Small intestine (tissue), 7 donors: Measurements from ENCODE around the gene TPD52L2. TPM values are rescaled to one million over a fixed set of nuclear protein-coding genes. Genes with fewer than 3 reads are reported as not detected.

ENCODE experiments used
- DNase-seq, 2 donors: peaks; one replicate each; pipeline versions ENCODE4 v3.0.0 to v3.0.0-alpha.2; 2013
- FAIRE-seq: peaks from 2 replicates; lab custom pipeline; 2012; peaks lifted over from hg19 to GRCh38; lab: Jason Lieb, UNC
- H3K27ac ChIP-seq, 3 donors: one replicate each; pipeline ENCODE4 v1.5.1; 2013; ENCODE audit warnings: low read length in 2 of 3, mild to moderate bottlenecking in 2 of 3, control low read depth in 1 of 3, inconsistent platforms in 1 of 3, low read depth in 1 of 3, moderate library complexity in 1 of 3
- H3K27me3 ChIP-seq, 3 donors: one replicate each; pipeline ENCODE4 v1.6.1; 2013; ENCODE audit warnings: low read length in 3 of 3, inconsistent platforms in 1 of 3; ENCODE audit not compliant: control insufficient read depth in 3 of 3, insufficient read depth in 3 of 3
- H3K36me3 ChIP-seq, 3 donors: one replicate each; pipeline ENCODE4 v1.6.1; 2013; ENCODE audit warnings: low read length in 3 of 3, inconsistent platforms in 1 of 3, low read depth in 1 of 3, mild to moderate bottlenecking in 1 of 3, moderate library complexity in 1 of 3; ENCODE audit not compliant: control insufficient read depth in 3 of 3, insufficient read depth in 2 of 3
- H3K4me1 ChIP-seq, 3 donors: one replicate each; pipeline ENCODE4 v1.6.1; 2013; ENCODE audit warnings: low read length in 2 of 3, inconsistent platforms in 1 of 3, low read depth in 1 of 3, mild to moderate bottlenecking in 1 of 3, moderate library complexity in 1 of 3; ENCODE audit not compliant: control insufficient read depth in 3 of 3, insufficient read depth in 2 of 3
- H3K4me3 ChIP-seq, 3 donors: one replicate each; pipeline ENCODE4 v1.5.1; 2013; ENCODE audit warnings: low read length in 3 of 3, control low read depth in 1 of 3, inconsistent platforms in 1 of 3, low read depth in 1 of 3, mild to moderate bottlenecking in 1 of 3, moderate library complexity in 1 of 3
- H3K9me3 ChIP-seq, 2 donors: one replicate each; pipeline ENCODE4 v1.6.1; 2013; ENCODE audit warnings: low read depth in 1 of 2, low read length in 1 of 2; ENCODE audit not compliant: control insufficient read depth in 2 of 2, insufficient read depth in 1 of 2
- WGBS, 3 donors: extraction: QIAGEN DNeasy Blood & Tissue Kit; methylation state at CpG; one replicate each; pipeline ENCODE4 v1.1.7; 2013; 5-methylcytosine and 5-hydroxymethylcytosine counted together
- polyA plus RNA-seq, 4 donors: library from polyadenylated mRNA; stranded (reverse) in 3 of 4; unstranded in 1 of 4; fragments of 200-250 nt in 3 of 4; fragments of 120-200 nt in 1 of 4; gene quantifications; one replicate each; pipeline versions ENCODE4 v1.2.1 to v1.2.3, GENCODE V29; 2013
- donor health status: healthy with polysubstance abuse.
- donor health status: control.
- donor health status: control.
- donor health status: Bipolar disorder and iron deficiency.
- donor health status: healthy.

Gene TPD52L2
- polyA plus RNA-seq, 4 donors = 65.6 to 87.7 (median 70.0) TPM

DNA sequence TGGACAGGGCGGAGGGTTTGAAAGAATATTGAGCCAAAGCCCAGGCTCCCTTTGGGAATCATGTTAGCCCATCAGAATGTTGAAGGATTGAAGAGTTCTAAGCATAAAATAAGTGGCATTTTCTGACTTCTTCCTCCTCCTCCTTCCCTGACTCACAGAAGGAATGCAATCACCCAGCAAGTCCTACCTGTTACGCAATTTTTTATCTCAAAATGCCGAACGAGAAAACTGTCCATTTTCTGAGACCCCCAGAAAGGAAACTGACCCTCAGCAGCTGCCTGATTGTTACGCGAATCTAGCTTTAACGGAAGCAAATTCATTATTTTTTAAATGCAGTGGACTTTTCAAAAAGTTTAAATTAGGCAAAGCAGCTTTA is 25.1 kb downstream of the TPD52L2 start:
- no peak overlapping the region for H3K4me3 ChIP-seq
- H3K9me3 ChIP-seq = no peaks in the 10 kb centered on the region
- H3K27ac ChIP-seq = peak overlapping the region in 2 of 3 donors; percentile 61 to 94
- DNase-seq (peak in 1 of 2 donors; percentile 31), FAIRE-seq (no peak)
- no peaks in the 10 kb centered on the region for H3K27me3 ChIP-seq
- H3K36me3 ChIP-seq = peaks cover 4 to 62% (median 12%) of the 10 kb centered on the region in 3 donors
- 47 to 77% (median 59%) methylated on average over 7 of the region's 7 CpGs for WGBS, 3 donors
- H3K4me1 ChIP-seq = peaks cover 3 to 11% (median 6%) of the 10 kb centered on the region in 3 donors

DNA sequence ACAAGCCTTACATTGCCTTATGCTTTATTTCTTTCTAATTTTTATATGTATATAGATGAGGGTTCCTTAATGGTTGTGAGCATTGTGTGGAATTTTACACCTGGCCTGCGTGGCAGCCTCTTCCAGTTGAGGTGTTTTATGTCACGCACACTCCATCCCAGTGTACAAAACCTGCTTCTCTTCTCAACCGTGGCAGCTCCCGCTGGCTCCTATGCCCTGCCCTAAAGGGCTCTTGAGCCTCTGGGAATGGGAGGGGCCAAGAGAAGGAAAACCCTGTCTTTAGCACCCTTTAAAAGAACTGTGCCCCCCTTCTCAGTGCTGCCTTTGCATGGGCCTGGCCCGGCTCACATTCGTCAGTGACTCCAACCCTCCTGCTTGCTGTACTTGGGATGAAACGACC is 25.5 kb downstream of the TPD52L2 start:
- Histone ChIP-seq H3K4me1 (peaks cover 3 to 11% (median 6%) of the 10 kb centered on the region in 3 donors), H3K36me3 (peaks cover 4 to 58% (median 12%) of the 10 kb centered on the region in 3 donors), H3K27me3 (no peaks in the 10 kb centered on the region), H3K27ac (peak overlapping the region in 2 of 3 donors; percentile 90 to 94), H3K4me3 (no peak overlapping the region), H3K9me3 (no peaks in the 10 kb centered on the region)
- no peak for FAIRE-seq
- DNase-seq = peak in 1 of 2 donors; percentile 66
- WGBS, 3 donors = 6 to 67% (median 49%) methylated on average over 7 of the region's 7 CpGs

DNA sequence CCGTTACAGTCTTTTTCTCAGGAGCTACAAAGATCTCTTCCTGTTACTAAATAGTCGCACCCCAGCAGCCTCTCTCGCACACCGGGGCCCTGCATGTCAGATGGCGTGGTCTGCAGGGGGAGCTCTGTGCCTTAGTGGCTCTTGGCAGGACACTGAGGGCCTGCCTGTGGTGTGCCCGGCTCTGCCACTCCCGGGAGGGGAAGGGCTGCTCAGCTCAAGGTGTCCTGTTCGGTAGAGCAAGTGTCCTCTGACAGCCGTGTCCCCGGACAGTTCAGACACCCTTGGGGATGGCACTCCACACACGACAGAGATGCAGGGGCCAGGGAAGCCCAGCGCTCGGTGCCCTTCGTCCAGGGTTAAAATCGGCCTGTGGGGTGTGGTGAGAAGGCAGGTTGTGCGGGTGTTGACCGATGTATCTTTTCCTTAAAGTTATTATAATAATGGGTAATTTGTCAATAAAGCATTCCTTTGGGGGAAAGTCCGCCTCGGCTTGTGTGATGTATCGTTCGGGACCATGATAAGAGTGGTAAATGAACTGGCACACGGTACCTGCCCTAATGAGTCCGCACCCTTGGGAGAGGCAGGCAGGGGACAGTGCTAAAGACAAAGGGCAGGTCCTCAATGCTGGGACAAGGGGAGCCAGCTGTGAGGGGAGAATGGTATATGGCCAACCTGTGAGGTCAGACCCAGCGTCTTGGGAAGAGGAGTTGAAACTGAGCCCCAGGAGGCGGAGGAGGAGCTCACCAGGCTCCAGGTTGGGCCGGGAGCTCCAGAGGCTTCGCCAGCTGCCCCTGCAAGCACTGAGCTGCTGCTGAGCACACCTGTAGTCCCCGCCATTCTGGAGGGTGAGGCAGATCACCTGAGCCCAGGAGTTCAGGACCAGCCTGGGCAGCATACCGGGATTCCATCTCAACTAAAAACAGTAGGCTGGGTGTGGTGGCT is 26.3 kb downstream of the TPD52L2 start:
- peaks cover 4 to 52% (median 8%) of the 10 kb centered on the region in 3 donors for H3K36me3 ChIP-seq
- WGBS, 3 donors = 26 to 65% (median 53%) methylated on average over 29 of the region's 29 CpGs
- DNase-seq (peak in 1 of 2 donors; percentile 98), FAIRE-seq (no peak)
- no peaks in the 10 kb centered on the region for H3K27me3 ChIP-seq
- H3K4me1 ChIP-seq = peaks cover 4 to 11% (median 6%) of the 10 kb centered on the region in 3 donors
- peak overlapping the region in 2 of 3 donors; percentile 90 to 94 for H3K27ac ChIP-seq
- H3K9me3 ChIP-seq = no peaks in the 10 kb centered on the region
- H3K4me3 ChIP-seq = no peak overlapping the region

DNA sequence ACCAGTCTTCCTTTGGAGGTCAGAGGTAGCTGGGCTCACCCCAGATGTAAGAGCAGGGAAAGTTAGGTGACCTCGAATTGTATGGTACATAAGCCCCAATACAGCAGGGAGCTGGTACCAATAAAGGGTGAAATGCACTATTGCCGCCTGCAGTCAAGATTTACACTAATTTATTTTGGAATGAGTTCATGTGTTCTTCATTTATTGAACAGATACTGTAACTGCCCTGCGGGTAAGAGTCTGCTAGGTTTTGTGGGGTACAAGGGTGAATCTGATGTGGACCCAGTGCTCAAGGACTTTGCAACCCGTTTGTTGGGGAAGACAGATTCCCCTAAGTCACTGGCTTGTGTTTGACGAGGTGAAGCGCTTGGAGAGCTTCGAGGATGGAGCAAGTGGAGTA is 27.3 kb downstream of the TPD52L2 start:
- Histone ChIP-seq H3K27ac (peak overlapping the region in 2 of 3 donors; percentile 90 to 94), H3K36me3 (peaks cover 2 to 46% (median 6%) of the 10 kb centered on the region in 3 donors), H3K4me3 (no peak overlapping the region), H3K27me3 (no peaks in the 10 kb centered on the region), H3K9me3 (no peaks in the 10 kb centered on the region), H3K4me1 (peaks cover 7 to 13% (median 11%) of the 10 kb centered on the region in 3 donors)
- DNase-seq = no peak
- 69 to 83% (median 74%) methylated on average over 7 of the region's 7 CpGs for WGBS, 3 donors
- FAIRE-seq = no peak

DNA sequence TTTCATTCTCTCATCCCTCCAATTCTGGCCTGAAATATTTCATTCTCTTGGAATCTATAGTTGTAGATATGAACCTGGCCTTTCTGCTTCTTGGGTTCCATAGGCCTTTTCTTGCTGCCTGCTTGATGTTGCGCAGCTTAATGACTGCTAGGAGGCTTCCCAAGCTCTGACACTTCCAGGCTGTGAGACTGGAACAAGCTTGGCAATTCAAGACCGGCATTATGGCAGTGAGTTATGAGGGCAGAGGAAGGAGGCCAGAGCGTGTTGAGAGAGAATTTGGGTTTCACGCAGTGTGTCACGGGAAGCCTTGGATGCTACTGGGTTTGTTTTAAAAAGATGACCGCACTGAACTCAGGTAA is 28.9 kb downstream of the TPD52L2 start:
- Histone ChIP-seq H3K36me3 (peaks cover 2 to 41% (median 4%) of the 10 kb centered on the region in 3 donors), H3K27me3 (no peaks in the 10 kb centered on the region), H3K27ac (peak overlapping the region in 2 of 3 donors; percentile 47 to 74), H3K4me3 (peak overlapping the region in 1 of 3 donors; percentile 51), H3K4me1 (peaks cover 4 to 20% (median 11%) of the 10 kb centered on the region in 3 donors), H3K9me3 (no peaks in the 10 kb centered on the region)
- WGBS, 3 donors = 18 to 31% (median 25%) methylated on average over 6 of the region's 6 CpGs
- DNase-seq = no peak
- no peak for FAIRE-seq

DNA sequence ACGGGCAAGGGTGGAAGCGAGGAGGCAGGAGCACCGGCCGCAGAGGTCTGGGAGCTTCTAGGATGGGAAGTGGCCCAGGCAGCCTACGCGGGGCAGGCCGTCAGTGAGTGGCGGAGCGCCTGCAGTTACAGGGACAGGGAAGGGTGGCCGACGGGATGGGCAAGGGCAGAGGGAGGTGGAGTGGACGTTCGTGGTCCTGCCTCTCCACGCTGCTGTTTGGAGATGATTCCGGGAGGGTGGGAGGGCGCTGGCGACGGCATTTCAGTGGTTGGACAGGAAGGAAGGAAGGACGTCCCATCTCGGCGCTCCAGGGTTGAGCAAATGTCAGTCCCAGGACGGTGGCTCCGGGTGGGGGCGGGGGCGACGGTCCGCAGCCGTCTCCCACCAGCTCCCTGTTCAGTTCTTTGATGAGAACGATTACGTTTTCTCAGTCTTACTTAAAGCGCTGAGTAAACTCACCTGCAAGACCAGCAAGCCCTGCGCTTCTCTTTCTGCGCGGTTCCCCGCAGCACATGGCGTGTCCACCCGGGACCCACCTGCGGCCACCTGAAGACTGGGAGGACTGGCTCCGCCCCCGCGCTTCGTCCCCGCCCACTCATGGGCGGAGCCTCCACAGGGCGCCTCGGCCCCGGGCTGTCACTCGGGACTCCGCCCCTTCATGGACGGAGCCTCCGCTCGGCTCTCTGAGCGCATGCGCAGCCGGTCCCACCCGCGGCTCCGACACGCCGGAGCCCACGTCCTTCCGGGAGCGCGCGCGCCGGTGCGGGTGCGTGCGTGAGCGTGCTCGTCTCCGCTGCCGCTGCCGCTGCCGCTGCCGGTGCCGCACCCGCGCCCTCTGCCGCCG is 29.5 kb downstream of the TPD52L2 start, which contains the start of gene DNAJC5:
DNAJC5 (plus strand) TSS at position 769 of the 844 bp plus-strand sequence. CDS start 33,220 bp downstream, outside the sequence.
- DNase-seq = peak; percentile 97
- Histone ChIP-seq H3K4me1 (peaks cover 4 to 20% (median 11%) of the 10 kb centered on the region in 3 donors), H3K27me3 (no peaks in the 10 kb centered on the region), H3K9me3 (no peaks in the 10 kb centered on the region), H3K27ac (peak within 1 kb of the TSS; percentile 84 to 94 (median 93)), H3K4me3 (peak within 1 kb of the TSS; percentile 58 to 79 (median 65)), H3K36me3 (peaks cover 2 to 35% (median 4%) of the 10 kb centered on the region in 3 donors)
- no peak for FAIRE-seq
- 1 to 2% (median 2%) methylated on average over 65 to 82 of the region's 82 CpGs for WGBS, 3 donors

DNA sequence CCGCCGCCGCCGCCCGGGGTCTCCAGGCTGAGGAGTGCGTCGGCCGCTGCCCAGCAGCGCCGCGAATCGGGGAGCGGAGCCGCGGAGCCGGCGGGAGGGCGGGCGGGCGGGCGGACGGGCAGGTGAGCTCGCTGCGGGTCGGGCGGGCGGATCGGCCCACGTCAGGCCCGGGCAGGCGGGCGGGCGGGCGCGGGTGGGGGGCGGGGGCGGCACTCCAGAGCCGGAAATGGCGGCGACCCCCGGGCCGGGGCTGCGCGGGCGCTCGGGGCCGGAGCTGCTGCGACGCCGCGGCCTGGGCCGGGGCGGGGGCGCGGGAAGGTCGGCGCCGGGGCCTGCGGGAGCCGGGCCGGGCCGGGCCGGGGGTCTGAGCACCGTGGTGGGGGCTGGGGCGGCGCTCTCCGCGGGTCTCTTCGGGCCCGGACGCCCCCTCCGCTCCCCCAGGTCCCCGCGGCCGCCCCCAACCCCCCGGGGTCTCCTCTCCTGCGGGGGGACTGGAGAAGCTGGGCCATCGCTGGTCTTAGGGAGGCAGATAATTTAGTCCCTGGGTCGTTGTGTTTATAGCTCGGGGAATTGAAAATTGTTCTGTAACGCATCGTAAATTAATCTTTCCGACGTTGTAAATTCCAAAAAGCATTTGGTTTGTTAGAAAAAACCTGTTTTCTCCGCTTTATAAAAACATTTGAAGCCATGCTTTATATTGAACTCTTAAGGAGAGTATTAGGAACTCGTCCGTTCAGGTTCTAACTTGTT is 30.3 kb downstream of the TPD52L2 start:
- FAIRE-seq (no peak), DNase-seq (no peak)
- 0 to 1% (median 0%) methylated on average over 24 to 87 of the region's 87 CpGs for WGBS, 3 donors
- Histone ChIP-seq H3K9me3 (no peaks in the 10 kb centered on the region), H3K27me3 (no peaks in the 10 kb centered on the region), H3K36me3 (peaks cover 0 to 30% (median 0%) of the 10 kb centered on the region in 3 donors), H3K4me3 (peak overlapping the region; percentile 54 to 79 (median 65)), H3K4me1 (peaks cover 7 to 20% (median 8%) of the 10 kb centered on the region in 3 donors), H3K27ac (peak overlapping the region; percentile 84 to 94 (median 93))
